H1 (cell line): ENCODE data around the gene SCN1B. TPM values are rescaled to one million over a fixed set of nuclear protein-coding genes. Genes with fewer than 3 reads are reported as not detected.

Source experiments
- PHF8 ChIP-seq: fragments of 200-600 bp; sonication (generic); conservative IDR thresholded peaks from 2 replicates; pipeline ENCODE4 v1.7.1; 2012; ENCODE audit warnings: low read depth, mild to moderate bottlenecking, inconsistent platforms, low read length, moderate library complexity
- USF2 ChIP-seq: IDR thresholded peaks from 2 replicates; pipeline ENCODE4 v1.6.1; 2011; ENCODE audit warnings: low read length, improper control_type of control experiment
- polyA plus RNA-seq, 7 experiments: library from polyadenylated mRNA; depleted of rRNA in 3 of 7; stranded (reverse) in 5 of 7; unstranded in 2 of 7; fragments of >200 nt in 5 of 7; fragments of 200-250 nt in 2 of 7; gene quantifications; 1 replicate in 5 of 7; 2 replicates in 1 of 7; 4 replicates in 1 of 7; pipeline versions ENCODE4 v1.2.1 to v1.2.3, GENCODE V29; 2011 to 2013; ENCODE audit warnings: missing spikeins in 2 of 7, mixed read lengths in 2 of 7
- total RNA-seq: library from RNA; stranded (reverse); fragmentation: NEBNext Ultra II Directional; extraction: Animal tissue kit (Norgen Biotek cat#: 25700); gene quantifications from 2 replicates; pipeline ENCODE4 v1.2.1, GENCODE V29; 2021

Gene SCN1B
- total and polyA plus RNA-seq, 2 of the 8 experiments (the other 6 are each of a cell fraction or from before 2014, with no cell fraction given), result 3.1 to 3.5 TPM

DNA sequence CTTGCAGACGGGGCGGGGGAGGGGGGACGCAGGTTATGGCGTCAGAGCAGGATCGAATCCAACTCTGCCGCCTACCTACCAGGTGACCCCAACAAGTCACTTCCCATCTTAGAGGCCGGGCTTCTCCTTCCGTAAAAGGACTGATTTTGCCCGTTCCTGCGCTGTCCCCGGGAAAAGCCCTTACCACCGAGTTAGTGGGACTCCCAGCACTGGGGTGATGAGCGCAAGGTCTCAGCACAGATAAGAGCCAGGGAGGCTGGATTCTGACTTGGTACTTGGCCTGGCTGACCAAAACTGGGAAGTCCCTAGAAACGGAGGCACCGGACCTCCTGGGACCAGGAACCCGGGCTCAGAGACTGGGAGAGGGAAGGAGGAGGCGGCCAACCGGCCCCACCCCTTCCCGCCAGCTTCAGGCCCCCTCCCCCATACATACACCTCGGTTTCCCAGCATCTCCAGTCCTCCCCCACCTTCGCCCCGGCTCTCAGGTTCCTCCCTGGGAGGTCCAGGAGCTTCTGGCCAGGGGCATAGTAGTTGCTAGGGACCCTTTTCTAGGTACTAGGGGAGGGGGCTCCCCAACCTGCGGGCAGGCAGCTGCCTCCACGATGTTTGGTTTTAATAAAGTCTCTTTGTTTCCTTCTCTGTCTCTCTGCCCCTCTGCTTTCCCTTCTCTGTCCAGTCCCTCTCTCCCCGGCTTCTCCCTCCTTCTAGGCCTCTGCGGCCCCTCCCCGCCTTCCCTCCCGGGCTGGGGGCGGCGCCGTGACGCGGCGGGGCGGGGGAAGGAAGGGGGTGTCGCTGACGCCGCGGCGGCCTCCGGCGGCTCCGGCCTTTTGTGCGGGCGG, 30.6 kb upstream of the SCN1B start, which contains the start of gene GRAMD1A (continued):
- no peak for TF ChIP-seq USF2
- TF ChIP-seq PHF8, result peak; percentile 82
